Measurements from ENCODE around the gene NELFCD.

The NELFCD gene

GRCh38 chr20:58992911-58993310 is 11.9 kb downstream of the NELFCD start:
- DNase-seq (ENCODE audit: insufficient read length, low spot score) (no peak), FAIRE-seq (no peak)

GRCh38 chr20:58993332-58994248 is 12.5 kb downstream of the NELFCD start:
- no peak for DNase-seq (ENCODE audit: insufficient read length, low spot score)
- peak; percentile 94 for FAIRE-seq

DNA sequence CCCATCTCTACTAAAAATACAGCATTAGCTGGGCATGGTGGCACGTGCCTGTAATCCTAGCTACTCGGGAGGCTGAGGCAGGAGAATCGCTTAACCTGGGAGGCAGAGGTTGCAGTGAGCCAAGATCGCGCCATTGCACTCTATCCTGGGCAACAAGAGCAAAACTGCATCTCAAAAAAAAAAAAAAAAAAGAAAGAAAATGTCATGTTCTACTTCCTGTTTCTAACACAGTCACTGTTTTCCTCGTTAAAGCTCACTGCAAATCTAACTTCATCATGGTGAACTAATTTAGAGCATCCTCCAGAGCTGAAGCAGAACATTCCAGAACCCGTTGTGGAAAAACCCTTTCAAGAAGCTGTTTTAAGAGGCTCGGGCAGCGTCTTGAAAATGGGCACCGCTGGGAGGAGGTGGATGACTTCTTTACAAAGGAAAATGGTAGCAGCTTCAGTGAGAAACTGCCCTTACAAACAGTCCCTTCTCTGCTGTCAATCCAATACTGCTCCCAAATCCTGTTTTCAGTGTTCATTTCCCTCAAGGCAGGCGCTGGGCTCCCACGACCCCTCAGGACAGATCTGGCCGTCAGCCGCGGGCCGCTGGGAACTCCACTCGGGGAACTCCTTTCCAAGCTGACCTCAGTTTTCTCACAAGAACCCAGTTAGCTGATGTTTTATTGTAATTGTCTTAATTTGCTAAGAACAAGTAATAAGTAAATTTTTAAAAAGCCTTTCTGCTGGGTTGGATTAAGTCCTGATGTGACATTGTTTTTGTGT is 13.5 kb downstream of the NELFCD start:
- DNase-seq (ENCODE audit: insufficient read length, low spot score) (no peak), FAIRE-seq (no peak)

DNA sequence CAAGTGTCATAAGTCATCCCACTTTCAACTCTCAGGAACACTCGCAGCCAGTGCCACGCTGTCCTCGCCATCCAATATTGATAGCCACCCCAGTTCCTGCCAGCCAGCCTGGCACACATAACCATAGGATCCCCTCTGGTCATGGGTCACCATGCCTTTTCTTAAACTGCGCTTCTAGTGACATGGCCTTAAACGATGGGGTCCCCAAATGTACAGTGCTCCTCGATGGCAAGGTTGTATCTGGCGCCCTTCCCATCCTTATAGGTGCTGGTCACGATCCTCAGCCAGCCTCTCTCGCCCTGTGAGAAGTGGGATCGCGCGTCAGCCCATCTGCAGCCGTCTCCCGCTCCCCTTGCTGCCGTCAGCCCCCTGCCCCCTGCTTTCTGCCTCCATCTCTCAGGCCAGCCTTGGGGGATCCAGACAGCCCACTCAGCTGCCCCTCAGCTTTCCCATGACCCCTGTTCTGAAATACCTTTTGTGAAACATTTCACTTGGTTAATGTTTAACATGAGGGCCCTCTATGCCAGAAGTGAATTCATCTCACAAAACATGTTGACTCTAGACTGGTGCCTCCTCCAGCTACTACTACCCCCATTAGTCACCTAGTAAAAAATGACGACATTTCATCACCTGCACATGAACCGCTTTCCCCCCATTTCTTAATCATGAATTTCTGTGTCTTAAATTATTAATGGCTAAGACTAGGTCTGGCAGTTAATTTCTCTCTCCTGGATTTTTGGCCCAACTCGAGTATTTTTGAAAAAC is 14.6 kb downstream of the NELFCD start:
- DNase-seq (ENCODE audit: insufficient read length, low spot score) (no peak), FAIRE-seq (peak; percentile 28)

- FAIRE-seq (no peak), DNase-seq (ENCODE audit: insufficient read length, low spot score) (no peak)
Measured at GRCh38 chr20:58996226-58996611, 15.2 kb downstream of the NELFCD start.

GRCh38 chr20:58997141-58997770 is 16.2 kb downstream of the NELFCD start:
- no peak for DNase-seq (ENCODE audit: insufficient read length, low spot score)
- no peak for FAIRE-seq

GRCh38 chr20:58998656-58999055 is 17.6 kb downstream of the NELFCD start:
- peak; percentile 62 for FAIRE-seq

DNA sequence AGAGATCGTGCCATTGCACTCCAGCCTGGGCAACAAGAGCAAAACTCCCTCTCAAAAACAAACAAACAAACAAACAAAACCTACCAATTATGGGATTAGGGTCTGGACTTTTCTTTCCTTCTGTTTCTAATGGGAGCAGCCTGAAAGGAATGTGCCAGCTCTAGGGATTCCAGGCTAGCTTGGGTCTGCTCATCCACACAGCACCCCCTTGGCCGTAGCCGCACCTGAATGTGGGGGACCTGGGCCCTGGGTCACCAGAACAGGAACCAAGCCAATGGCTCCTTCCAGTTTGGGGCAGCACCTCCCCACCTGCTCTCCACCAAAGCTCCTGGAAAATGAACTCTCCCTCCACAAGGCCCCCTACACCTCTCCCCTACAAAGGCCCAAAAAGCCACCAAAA is 19.3 kb downstream of the NELFCD start:
- FAIRE-seq (no peak), DNase-seq (ENCODE audit: insufficient read length, low spot score) (no peak)

More at GRCh38 chr20:58998656-58999055, 17.6 kb downstream of the NELFCD start:
- no peak for DNase-seq (ENCODE audit: insufficient read length, low spot score)

DNA sequence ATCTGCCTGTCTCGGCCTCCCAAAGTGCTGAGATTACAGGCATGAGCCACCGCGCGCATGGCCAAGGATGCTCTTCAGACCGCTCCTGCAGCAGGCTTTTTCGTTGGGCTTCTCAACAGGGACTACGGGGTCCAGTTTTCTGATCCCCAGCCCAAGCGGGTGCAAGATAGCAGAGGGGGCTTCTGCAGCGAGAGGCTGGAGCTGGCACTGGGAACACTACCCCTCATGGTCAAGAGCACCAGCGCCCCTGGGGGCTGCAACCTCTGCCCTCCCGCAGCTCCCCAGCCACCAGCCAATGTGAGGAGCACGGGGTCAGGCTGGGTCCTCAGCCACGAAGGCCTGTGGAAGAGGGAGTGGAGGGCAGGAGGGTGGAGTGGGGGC is 20.0 kb downstream of the NELFCD start:
- FAIRE-seq (no peak), DNase-seq (ENCODE audit: insufficient read length, low spot score) (no peak)

GRCh38 chr20:59001449-59002171 is 20.6 kb downstream of the NELFCD start:
- FAIRE-seq: peak; percentile 23
- DNase-seq (ENCODE audit: insufficient read length, low spot score): no peak

GRCh38 chr20:59002388-59002787 is 21.3 kb downstream of the NELFCD start:
- DNase-seq (ENCODE audit: insufficient read length, low spot score) (no peak), FAIRE-seq (peak; percentile 83)

DNA sequence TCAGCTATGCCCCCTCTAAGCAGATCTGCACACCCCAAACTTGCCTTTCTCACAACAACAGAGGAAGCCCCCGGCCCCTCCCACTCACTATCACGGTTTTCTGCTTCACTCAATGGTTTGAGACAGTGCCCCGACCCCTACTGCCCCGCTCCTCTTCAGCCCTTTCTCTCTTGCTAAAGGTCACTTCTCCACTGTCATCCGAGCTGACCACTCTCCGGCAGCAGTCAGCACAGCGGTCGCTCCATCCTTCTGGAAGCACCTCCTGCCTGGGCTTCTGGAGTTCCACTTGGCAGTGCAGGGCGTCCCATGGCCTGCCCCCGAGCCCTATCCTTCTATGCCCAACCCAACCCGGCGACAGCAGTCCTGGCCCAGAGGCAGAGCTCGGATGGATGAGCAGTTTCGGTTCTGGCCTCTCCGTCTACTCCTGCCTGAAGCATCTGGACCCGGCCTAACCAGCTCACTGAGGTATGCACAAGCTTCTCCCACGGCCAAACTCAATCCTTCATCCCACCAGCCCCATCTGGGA is 21.9 kb downstream of the NELFCD start:
- FAIRE-seq (peak; percentile 58), DNase-seq (ENCODE audit: insufficient read length, low spot score) (no peak)

- peak; percentile 46 for FAIRE-seq
Measured at GRCh38 chr20:59003836-59004492, 22.9 kb downstream of the NELFCD start.

DNA sequence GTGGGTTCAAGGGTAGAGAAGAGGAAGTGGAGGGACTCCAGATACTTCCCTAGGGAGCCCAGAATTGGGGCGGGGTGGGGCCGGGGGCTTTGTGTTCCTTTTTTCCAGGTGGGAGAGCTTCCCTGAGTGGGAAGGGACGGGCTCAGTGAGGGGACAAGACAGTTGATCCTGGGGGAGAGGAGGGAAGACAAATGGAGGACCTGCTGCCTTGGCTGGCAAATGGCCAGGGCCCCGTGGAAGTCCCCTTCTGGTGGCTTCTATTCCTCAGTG is 23.4 kb downstream of the NELFCD start:
- DNase-seq (ENCODE audit: insufficient read length, low spot score): no peak
- no peak for FAIRE-seq

More at GRCh38 chr20:59003836-59004492, 22.9 kb downstream of the NELFCD start:
- no peak for DNase-seq (ENCODE audit: insufficient read length, low spot score)

GRCh38 chr20:59004763-59005522 is 23.9 kb downstream of the NELFCD start:
- peak; percentile 86 for FAIRE-seq
- no peak for DNase-seq (ENCODE audit: insufficient read length, low spot score)

GRCh38 chr20:59005523-59006166 is 24.6 kb downstream of the NELFCD start:
- no peak for DNase-seq (ENCODE audit: insufficient read length, low spot score)

GRCh38 chr20:59006167-59006863 is 25.3 kb downstream of the NELFCD start:
- FAIRE-seq (peak; percentile 20), DNase-seq (ENCODE audit: insufficient read length, low spot score) (no peak)

More at GRCh38 chr20:59005523-59006166, 24.6 kb downstream of the NELFCD start:
- FAIRE-seq: peak; percentile 23

Data from HTR-8/SVneo (cell line).